ENCODE results near the gene LRRC34.

The LRRC34 gene, protein sequence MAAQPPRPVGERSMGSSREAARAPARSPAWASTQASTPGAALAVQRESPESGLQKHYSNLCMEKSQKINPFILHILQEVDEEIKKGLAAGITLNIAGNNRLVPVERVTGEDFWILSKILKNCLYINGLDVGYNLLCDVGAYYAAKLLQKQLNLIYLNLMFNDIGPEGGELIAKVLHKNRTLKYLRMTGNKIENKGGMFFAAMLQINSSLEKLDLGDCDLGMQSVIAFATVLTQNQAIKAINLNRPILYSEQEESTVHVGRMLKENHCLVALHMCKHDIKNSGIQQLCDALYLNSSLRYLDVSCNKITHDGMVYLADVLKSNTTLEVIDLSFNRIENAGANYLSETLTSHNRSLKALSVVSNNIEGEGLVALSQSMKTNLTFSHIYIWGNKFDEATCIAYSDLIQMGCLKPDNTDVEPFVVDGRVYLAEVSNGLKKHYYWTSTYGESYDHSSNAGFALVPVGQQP

DNA sequence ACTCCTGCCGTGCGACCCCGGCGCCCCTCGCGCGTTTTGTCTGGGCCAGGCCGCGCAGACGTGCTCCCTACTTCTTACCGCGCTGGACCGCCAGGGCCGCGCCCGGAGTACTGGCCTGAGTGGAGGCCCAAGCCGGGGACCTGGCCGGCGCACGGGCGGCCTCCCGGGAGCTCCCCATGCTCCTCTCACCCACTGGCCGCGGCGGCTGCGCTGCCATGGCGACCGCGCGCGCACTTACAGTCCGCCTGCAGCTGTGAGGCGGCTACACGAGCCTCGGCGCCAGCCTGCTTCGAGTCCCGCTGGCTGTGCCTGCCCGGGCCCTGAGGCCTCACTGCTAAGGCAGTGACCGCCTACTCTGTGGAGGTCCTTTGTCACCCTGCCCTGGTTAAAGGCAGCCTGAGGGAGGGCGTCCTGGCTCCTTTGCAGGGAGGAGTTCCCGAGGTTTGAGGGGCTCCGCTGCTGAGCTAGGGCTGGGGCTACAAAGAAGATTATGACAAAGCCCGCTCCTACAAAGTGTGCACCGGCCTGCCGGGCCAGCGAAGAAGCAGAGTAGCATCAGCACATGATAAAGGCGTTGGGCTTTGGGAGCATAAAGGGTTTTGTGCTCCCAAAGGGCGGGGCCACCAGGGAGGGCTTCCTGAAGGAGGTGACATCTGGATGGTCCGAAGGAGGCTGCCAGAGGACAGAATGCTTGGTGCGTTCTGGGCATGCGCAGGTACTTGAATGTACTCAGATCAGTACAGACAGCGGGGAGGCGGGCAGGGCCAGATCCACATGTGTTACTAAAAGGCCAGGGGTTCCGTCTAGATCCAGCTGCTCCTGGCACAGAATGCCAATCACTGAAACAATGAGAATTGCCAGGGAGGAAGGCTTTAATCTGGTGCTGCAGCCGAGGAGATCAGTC lies at the start of gene LRRC34, which contains the start of gene LRRIQ4:
TSS of gene LRRC34 (minus strand) at position 573 of the 904 bp plus-strand sequence. CDS start at position 217, 356 bp downstream.
TSS of gene LRRIQ4 (plus strand) at position 539 of the 904 bp plus-strand sequence. CDS start 9,052 bp downstream, outside the sequence.
- peak in 1 of 2 donors; percentile 49 for DNase-seq (ENCODE audit: extremely low read depth in 1 of 2, low read depth in 1 of 2)

DNA sequence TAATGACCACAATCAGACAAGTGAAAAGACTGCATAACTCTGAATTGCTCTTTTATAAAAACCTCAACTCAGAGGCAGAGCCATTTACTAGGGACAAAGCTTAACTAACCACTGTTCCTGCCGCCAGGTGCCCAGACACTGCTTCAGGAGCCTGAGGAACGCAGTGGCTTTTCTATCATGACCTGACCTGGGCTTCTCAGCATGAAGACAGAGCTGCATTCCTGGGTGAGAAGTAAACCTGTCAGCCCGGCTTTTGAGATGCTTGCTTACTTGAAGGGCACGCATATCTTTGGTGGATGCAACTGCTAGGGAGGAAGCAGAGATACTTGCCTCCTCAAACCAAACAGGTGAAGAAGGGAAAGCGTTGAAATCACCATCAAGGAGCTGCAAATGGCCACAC lies 49.2 kb upstream of the LRRC34 start:
- DNase-seq (ENCODE audit: extremely low read depth in 1 of 2, low read depth in 1 of 2), result no peak

DNA sequence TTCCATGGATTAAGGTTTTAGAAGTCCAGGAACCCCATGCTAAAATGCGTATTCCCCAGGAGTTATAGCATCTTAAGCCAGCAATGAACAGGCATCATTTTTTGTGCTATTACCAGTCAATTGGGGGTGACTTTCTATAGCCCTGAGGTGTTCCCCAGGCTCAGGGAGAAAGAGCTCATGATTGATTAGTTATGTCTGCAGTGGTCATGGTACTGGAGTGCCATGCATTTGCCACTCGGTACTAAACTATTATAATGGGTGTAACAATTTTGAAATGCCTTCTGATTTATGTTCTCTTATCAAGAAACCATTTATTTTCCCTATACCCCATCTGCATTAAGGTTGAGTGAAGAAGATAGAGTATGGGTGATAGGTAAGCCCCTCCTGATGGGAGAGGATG lies 45.1 kb upstream of the LRRC34 start:
- no peak for DNase-seq (ENCODE audit: extremely low read depth in 1 of 2, low read depth in 1 of 2)

DNA sequence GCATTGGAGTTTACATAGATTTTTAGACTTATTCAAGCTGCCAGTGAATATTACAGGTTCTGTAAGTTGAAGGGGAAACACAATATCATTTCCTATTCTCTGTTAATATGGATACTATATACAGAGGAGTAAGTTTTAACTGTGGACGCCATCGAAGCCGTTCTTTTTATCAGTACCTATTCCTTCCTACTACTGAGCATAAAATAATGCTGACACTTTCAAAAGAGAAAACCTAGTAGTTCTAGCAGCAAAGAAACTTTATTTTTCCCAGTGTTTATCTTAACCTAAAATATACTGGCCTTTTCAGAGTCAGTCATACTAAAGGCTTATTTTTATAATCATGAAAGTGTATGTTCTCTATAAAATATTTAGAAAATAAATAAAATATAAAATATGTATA lies 42.8 kb upstream of the LRRC34 start:
- no peak for DNase-seq (ENCODE audit: extremely low read depth in 1 of 2, low read depth in 1 of 2)

DNA sequence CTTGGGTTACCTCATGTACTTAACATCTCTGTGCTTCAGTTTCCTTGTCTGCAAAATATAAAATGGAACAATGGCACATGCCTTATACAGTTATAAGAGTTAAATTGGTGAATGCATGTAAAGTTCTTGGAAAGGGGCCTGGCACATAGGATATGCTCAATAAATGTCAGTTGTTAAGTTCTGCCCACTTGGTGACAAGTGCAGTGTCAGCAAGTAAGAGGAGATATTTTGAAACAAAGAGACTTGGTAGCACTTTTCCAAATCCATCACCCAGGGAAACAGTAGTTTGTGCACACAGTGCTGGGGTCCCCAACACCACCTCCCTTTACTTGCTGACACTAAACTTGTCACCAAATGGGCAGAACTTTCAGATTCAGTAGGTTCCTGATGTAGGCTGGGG lies 37.9 kb upstream of the LRRC34 start:
- no peak for DNase-seq (ENCODE audit: extremely low read depth in 1 of 2, low read depth in 1 of 2)

DNA sequence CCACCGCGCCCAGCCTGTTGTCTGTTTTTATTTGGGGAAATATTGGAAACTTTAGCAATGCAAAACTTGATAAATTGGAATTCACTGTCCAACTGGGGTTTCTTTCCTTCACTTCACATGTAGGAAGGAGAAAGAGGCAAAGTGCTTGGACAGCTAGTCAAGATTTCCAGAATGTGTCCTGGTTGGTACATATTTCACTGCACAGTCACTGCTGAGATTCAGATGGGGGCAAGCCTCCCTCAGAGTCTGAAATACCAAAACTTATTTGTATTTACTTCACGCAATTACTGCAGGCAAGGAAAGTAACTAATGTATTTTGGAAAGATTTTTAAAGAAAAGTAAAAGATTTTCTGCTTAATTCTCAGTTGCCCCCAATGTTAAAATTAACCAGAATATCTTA lies 36.0 kb upstream of the LRRC34 start:
- no peak for DNase-seq (ENCODE audit: extremely low read depth in 1 of 2, low read depth in 1 of 2)

DNA sequence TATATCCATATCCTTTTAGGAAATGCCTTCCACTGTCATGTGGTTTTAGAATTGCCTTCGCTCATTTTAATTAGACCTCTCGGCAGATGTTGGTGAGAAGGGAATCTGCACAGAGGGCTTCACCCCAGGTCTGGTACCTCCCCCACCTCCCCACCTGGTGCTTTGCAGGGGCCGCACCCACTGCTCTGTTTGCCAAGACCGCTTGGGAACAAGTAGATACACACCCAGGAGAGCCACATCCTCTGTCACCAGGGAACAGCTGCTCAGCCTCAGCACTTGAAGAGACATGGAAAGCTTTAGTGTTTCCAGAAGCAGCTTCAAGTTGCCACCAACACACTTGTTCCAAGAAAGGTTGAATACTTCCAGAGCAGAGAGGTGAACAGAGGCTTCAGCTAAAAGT lies 35.2 kb upstream of the LRRC34 start:
- DNase-seq (ENCODE audit: extremely low read depth in 1 of 2, low read depth in 1 of 2), result no peak

DNA sequence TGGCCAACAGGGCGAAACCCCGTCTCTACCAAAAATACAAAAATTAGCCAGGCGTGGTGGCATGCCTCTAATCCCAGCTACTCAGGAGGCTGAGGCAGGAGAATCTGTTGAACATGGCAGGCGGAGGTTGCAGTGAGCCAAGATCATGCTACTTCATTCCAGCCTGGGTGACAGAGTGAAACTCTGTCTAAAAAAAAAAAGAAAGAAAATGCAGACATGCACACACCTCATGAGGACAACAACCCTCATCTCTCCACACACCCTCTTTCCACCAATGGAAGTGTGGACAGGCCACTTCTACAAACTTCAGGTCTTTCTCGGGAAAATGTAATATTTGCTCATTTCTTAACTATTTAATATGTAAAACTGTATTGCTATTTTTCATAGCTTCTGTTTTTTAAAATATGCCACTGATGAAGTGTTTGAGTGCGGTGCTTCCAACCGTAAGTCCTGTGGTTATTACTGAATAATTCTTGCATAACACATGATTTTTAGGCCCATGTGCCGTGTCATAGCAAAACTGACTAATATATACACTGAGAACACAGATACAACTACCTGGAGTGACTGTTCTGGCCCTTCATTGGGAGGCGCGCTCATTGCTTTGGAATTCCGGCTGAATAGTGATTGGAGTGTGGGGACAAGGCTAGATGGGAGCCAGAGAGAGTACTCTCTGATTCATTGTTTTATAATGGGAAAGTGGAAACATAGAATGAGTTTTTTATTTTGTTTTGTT lies 33.9 kb upstream of the LRRC34 start:
- DNase-seq (ENCODE audit: extremely low read depth in 1 of 2, low read depth in 1 of 2), result no peak

DNA sequence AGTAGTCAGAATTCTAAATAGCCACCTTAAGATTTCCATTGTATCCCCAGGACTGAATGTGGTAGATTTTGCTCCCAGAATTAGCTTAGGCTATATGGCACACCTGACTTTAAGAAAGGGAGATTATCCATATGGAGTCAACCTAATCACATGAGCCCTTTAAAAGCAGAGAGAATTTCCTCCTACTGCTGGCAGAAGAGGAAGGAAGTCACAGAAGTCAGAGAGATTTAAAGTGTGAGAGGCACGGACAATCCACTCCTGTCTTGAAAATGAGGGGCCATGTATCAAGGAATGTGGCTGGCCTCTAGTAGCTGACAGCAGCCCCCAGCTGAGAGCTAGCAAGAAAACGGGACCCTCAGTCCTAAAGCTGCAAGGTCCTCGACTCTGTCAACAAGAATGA lies 30.3 kb upstream of the LRRC34 start:
- no peak for DNase-seq (ENCODE audit: extremely low read depth in 1 of 2, low read depth in 1 of 2)

DNA sequence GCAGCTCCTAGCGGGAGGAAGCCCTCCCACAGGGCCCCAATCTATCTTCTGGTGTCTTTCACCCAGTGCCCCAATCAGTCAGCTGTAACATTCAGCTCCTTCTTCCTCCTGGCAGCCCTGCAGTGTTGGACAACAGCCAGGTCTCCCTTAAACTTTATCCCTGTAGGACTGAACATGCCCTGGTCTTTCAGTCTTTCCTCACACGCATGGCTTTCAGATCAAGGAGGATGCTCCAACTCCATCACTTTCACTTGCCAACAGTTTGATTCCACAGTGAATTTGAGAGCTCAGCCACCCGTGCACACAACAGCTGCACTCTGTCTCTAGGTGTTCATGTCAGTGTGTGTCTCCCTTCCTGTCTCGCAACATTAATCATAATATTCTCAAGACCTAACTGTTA lies 28.5 kb upstream of the LRRC34 start:
- DNase-seq (ENCODE audit: extremely low read depth in 1 of 2, low read depth in 1 of 2), result no peak

DNA sequence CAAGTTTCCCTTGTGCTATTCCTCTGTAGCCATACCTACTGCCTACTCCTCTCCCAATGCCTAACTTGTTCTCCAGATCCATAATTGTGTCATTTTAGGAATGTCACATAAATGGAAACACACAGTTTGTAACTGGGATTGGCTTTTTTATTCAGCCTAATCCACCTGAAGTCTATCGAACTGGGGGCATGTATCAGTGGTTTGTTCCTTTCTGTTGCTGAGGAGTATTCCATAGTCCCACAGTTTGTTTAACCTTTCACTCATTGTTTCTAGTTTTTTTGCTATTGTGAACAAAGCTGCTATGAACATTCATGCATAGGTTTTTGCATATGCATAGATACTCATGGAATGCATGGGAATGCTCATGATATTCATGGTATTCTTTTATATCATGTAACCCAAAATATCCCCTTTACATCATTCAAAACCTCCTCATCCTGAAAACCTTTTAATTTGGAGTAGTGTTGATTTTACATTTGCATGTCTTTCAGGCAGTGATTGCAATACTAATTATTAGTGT lies 25.9 kb upstream of the LRRC34 start:
- DNase-seq (ENCODE audit: extremely low read depth in 1 of 2, low read depth in 1 of 2), result no peak

DNA sequence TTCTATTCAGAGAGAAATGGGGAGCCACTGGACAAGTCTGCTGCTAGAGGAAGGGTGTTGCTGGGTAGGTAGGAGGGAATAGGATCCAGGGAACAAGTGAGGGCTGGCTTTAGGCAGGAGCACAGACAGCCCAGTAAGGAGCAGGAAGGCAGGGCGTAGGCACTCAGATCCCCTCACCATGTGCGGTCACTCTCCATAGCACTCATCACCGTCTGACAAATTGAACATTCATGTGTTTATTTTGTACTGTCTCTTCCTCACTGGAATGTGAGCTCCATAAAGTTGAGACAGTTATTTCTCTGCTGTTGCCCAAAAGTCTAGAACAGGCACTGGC lies 24.2 kb upstream of the LRRC34 start:
- no peak for DNase-seq (ENCODE audit: extremely low read depth in 1 of 2, low read depth in 1 of 2)

DNA sequence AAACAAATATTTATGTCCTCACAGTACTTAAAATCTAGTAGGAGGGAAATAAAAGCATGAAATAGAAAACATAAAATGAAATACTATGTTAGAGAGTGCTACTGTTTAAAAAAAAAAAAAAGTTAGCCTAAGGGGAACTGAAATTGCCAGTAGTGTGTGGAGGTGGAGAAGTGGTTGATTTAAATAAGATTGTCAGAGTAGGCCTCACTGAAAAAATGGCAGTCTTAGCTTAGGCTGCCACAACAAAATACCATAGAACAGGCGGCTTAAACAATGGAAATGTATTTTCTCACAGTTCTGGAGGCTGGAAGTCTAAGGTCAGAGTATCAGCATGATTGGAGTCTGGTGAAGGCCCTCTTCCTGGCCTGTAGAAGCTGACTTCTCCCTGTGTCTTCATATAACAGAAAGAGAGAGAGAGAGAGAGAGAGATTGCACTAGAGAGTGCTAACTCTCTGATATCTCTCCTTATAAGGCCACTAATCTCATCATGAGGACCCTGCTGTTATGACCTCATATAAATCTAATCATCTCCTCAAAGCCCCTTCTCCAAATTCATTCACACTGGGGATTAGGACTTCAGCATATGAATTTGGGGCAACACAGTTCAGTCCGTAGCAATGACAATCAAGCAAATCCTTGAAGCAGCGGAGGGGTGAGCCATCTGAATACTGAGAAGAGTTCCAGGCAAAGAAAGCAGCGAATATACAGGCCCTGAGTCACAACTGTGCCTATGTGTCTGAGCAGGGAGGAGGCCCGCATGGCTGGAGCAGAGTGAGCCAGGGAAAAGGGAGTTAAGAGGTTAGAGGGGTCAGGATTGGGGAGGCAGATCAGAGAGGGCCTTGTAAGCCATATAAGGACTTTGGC lies 23.6 kb upstream of the LRRC34 start:
- no peak for DNase-seq (ENCODE audit: extremely low read depth in 1 of 2, low read depth in 1 of 2)

DNA sequence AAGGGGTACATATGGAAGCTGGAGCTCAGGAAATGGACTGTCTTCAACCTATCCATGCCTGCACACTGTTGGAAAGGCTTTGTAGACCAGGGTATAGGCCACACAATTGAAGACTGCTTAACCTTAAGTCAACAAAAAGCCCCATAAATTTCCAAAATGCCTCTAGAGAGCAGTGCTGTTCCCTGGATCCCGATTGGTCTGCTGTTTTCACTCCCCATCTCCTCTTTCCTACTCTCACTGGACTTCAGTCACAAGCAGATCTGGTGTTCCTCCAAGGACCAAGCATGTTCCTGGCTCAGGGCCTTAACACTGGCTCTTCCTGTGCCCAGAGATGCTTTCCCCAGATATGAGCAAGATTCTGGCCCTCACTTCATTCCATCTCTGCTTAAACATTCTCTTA lies 22.8 kb upstream of the LRRC34 start:
- no peak for DNase-seq (ENCODE audit: extremely low read depth in 1 of 2, low read depth in 1 of 2)

DNA sequence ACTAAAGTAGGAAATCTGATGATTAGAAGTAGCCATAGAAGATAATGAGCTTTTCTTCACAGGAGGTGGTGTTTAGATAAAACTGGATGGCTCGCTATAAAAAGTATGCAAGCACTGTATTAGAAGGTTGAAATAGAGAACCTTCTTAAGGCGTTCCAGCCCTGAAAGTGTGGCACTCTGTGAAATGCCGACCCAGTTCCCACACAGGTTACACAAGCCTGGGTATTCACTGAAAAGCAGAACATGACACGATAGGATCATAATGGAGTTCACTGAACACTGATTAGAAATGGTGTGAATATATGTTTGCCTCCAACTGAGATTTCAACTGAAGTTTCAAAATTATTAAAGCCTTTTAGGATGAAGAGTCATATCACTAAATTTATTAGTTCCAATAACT lies 15.0 kb upstream of the LRRC34 start:
- DNase-seq (ENCODE audit: extremely low read depth in 1 of 2, low read depth in 1 of 2), result no peak

DNA sequence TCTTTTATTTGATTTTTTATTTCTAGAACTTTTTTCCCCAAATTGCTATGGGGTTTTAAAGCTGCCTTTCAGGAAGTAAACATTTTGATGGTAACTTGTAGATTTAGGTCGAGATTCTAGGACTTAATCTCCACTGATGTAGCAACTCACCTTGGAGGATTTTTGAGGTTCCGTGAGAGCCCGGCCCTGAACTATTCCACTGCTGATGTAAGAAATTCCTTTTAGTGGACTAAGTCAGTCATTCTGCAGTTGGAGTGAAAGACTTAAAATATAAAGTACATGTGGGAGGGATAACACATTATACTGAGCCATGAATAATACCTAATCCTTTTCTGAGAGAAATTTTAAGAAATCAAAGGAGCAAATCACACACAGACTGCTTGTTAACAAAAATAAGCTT lies 12.6 kb upstream of the LRRC34 start:
- DNase-seq (ENCODE audit: extremely low read depth in 1 of 2, low read depth in 1 of 2), result no peak

DNA sequence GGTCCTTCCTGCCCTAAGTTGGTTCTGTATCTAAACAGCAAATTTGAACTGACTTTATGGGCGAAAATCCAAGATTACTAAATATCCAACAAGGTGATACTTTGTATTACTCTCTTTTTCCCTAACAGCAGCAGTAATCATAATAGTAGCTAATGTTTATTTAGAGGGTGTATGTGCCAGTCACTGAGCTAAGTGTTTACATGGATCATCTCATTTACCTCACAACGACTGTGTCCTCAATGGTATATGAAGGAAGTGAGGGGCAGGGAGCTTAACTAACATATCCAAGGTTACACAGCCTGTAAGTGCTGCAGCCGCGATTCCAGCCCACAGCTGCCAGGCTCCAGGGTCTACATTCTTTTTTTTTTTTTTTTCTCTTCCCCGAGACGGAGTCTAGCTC lies 10.3 kb upstream of the LRRC34 start:
- no peak for DNase-seq (ENCODE audit: extremely low read depth in 1 of 2, low read depth in 1 of 2)

DNA sequence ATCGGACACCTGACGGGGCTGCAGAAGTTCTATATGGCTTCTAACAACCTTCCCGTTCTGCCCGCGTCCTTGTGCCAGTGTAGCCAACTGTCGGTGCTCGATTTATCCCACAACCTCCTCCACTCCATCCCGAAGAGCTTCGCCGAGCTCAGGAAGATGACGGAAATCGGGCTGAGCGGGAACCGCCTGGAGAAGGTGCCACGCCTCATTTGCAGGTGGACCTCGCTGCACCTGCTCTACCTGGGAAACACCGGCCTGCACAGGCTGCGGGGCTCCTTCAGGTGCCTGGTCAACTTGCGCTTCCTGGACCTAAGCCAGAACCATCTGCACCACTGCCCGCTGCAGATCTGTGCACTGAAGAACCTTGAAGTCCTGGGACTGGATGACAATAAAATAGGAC lies 9.8 kb upstream of the LRRC34 start:
- DNase-seq (ENCODE audit: extremely low read depth in 1 of 2, low read depth in 1 of 2), result no peak

DNA sequence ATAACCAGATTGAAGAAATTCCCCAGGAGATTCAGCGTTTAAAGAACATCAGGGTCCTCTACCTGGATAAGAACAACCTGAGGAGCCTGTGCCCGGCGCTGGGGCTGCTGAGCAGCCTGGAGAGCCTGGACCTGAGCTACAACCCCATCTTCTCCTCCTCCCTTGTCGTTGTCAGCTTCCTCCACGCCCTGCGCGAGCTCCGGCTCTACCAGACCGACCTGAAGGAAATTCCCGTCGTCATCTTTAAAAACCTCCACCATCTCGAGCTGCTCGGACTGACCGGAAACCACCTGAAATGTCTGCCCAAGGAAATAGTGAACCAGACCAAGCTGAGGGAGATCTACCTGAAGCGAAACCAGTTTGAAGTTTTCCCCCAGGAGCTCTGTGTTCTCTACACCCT lies 9.4 kb upstream of the LRRC34 start:
- no peak for DNase-seq (ENCODE audit: extremely low read depth in 1 of 2, low read depth in 1 of 2)

DNA sequence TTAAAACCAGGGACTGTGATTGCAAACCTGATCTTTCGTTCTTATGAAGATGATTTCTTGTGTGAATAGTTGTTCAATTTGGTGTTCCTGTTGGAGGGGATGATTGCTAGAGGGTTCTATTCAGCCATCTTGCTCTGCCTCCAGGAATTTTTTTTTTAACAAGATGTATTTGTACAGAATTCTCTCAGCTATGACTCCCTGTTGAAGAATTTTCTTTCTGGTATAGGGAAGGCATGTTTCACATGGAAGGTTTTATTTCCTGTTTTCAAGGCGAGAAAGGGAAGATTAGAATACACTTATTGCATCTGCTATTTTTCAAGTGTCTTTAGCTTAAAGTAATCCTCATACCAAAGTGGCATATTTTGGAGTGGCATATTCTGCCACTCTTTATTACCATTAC lies 5.6 kb upstream of the LRRC34 start:
- DNase-seq (ENCODE audit: extremely low read depth in 1 of 2, low read depth in 1 of 2), result no peak

All from activated CD8-positive, alpha-beta memory T cell treated with anti-CD3 and anti-CD28 coated beads for 1 hour (primary cell).